Measurements from ENCODE around the gene ZNF385C.

- TF ChIP-seq POLR2A (IDR thresholded peaks at IDR 0.05) (no peak), CTCF (IDR thresholded peaks at IDR 0.05) (no peak), POLR2AphosphoS5 (IDR thresholded peaks at IDR 0.05) (no peak)
These were observed 12.3 kb upstream of the ZNF385C start for GRCh38 chr17:42110301-42111264.
